HepG2 (cell line): ENCODE measurements around the gene TUT4. TPM values are rescaled to one million over a fixed set of nuclear protein-coding genes. Genes with fewer than 3 reads are reported as not detected.

Experiments
- FOXJ3 ChIP-seq: sonication (generic); formaldehyde crosslinking; IDR thresholded peaks from 2 replicates; pipeline ENCODE4 v1.4.0; 2020; ENCODE audit warnings: missing genetic modification reagents, mild to moderate bottlenecking, borderline replicate concordance
- MEIS2 ChIP-seq: sonication (generic); formaldehyde crosslinking; IDR thresholded peaks from 2 replicates; pipeline ENCODE4 v1.9.0; 2021; ENCODE audit warnings: mild to moderate bottlenecking, missing genetic modification reagents
- PHF21A ChIP-seq: sonication (generic); formaldehyde crosslinking; IDR thresholded peaks from 2 replicates; pipeline ENCODE4 v1.5.0; 2020; ENCODE audit warnings: mild to moderate bottlenecking, missing genetic modification reagents
- RARA ChIP-seq: IDR thresholded peaks from 2 replicates; pipeline ENCODE4 v1.6.1; 2016; ENCODE audit warnings: missing genetic modification reagents, missing compliant biosample characterization
- RARG ChIP-seq: sonication (generic); formaldehyde crosslinking; IDR thresholded peaks from 2 replicates; pipeline ENCODE4 v1.4.0; 2020; ENCODE audit warnings: low read depth, mild to moderate bottlenecking, missing genetic modification reagents
- ZFX ChIP-seq: sonication (generic); formaldehyde crosslinking; IDR thresholded peaks from 2 replicates; pipeline ENCODE4 v1.4.0; 2020; ENCODE audit warnings: mild to moderate bottlenecking, low read depth, missing genetic modification reagents, moderate library complexity
- ZKSCAN8 ChIP-seq: IDR thresholded peaks from 2 replicates; pipeline ENCODE4 v1.6.1; 2016; ENCODE audit warnings: borderline replicate concordance, missing genetic modification reagents, missing compliant biosample characterization
- ZNF101 ChIP-seq: sonication (generic); formaldehyde crosslinking; IDR thresholded peaks from 2 replicates; pipeline ENCODE4 v1.4.0; 2020; ENCODE audit warnings: mild to moderate bottlenecking, low read depth, missing genetic modification reagents, borderline replicate concordance
- ZNF282 ChIP-seq: fragments of 450-650 bp; IDR thresholded peaks from 2 replicates; pipeline ENCODE4 v1.6.1; 2018; ENCODE audit not compliant: partially characterized antibody
- ZNF432 ChIP-seq: sonication (generic); formaldehyde crosslinking; IDR thresholded peaks from 2 replicates; pipeline ENCODE4 v1.5.0; 2020; ENCODE audit warnings: missing genetic modification reagents, mild to moderate bottlenecking, borderline replicate concordance
- ZNF598 ChIP-seq: sonication (generic); formaldehyde crosslinking; IDR thresholded peaks from 2 replicates; pipeline ENCODE4 v1.5.1; 2020; ENCODE audit warnings: mild to moderate bottlenecking, missing genetic modification reagents, borderline replicate concordance
- ZNF768 ChIP-seq: sonication (generic); formaldehyde crosslinking; IDR thresholded peaks from 2 replicates; pipeline ENCODE4 v1.4.0; 2020; ENCODE audit warnings: missing genetic modification reagents
- polyA plus RNA-seq, 8 experiments: library from polyadenylated mRNA; depleted of rRNA in 3 of 8; stranded (reverse) in 7 of 8; unstranded in 1 of 8; fragments of >200 nt; fragmentation: Illumina TruSeq in 4 of 8; extraction: Trizol in 4 of 8; gene quantifications; 2 replicates each; pipeline versions ENCODE4 v1.2.1 to v1.2.3, GENCODE V29; 2011 to 2016; ENCODE audit warnings: low read depth in 4 of 8, missing spikeins in 1 of 8, mixed read lengths in 1 of 8; ENCODE audit not compliant: insufficient read depth in 1 of 8
- total RNA-seq, 5 experiments: library from RNA; depleted of rRNA; stranded (reverse); fragments of >200 nt; fragmentation: Illumina TruSeq; extraction: Trizol; gene quantifications; 2 replicates each; pipeline ENCODE4 v1.2.3, GENCODE V29; 2016; ENCODE audit warnings: low read depth in 1 of 5
- TF ChIP-seq, protein P1 (sequence below): sonication (generic); formaldehyde crosslinking; IDR thresholded peaks from 2 replicates; pipeline ENCODE4 v1.5.0; 2020; ENCODE audit warnings: mild to moderate bottlenecking, missing genetic modification reagents
- TF ChIP-seq, protein P2 (sequence below): sonication (generic); formaldehyde crosslinking; IDR thresholded peaks from 2 replicates; pipeline ENCODE4 v1.8.1; 2023; ENCODE audit warnings: mild to moderate bottlenecking, moderate library complexity, missing genetic modification reagents
- TF ChIP-seq, protein P3 (sequence below): IDR thresholded peaks from 2 replicates; pipeline ENCODE4 v1.6.1; 2016; ENCODE audit warnings: missing genetic modification reagents, missing compliant biosample characterization
- TF ChIP-seq, protein P4 (sequence below): sonication (generic); formaldehyde crosslinking; IDR thresholded peaks from 2 replicates; pipeline ENCODE4 v1.4.0; 2020; ENCODE audit warnings: missing genetic modification reagents
- TF ChIP-seq, protein P5 (sequence below): sonication (generic); formaldehyde crosslinking; IDR thresholded peaks from 2 replicates; pipeline ENCODE4 v1.5.0; 2020; ENCODE audit warnings: missing genetic modification reagents

TUT4 gene
- total and polyA plus RNA-seq, 2 of the 13 experiments (the other 11 are each of a cell fraction or from before 2014, with no cell fraction given), result 44.7 to 53.5 TPM

DNA sequence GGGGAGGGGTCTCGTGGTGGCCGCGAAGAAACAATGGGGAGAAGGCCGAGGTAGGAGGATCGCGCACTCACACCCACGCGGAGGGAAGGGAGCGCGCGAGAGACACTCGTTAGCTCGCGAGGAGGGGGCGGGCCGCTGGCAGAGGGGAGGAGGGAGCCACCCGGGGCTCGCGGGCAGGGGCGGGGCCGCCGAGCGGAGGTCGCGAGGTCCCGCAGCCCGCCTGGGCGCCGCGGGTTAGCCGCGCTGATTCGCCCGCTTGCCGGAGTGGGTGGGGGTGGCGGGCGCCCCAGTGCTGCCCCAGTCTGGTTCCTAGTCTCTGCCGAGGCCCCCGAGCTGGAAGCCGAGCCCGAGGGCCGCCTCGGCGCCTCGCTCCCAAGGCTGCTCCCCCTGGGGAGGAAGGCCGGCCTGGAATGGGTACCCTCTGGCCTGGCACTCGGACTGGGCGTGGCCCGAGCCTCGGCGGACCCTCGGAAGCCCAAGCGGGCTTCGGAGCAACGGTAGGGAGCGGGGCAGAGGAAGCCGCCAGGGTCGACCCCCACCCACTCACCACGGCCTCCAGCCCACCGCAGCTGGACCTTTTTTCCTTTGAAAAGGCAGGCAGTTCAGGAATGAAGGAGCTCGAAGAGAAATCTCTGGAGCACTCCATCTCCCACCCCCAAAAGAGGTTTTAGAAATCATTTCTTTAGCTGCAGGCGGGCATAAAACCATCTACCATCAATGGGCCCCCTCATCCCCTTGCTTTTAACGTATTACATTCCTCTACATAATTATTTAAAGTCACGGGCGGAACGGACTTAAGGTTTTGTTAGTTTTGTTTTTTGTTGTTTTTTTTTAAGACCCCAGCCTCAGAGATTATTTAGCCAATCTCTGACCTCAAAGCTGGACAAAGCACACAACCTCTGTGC, 722 bp upstream of the TUT4 start (continued):
- TF ChIP-seq, protein P1, sequence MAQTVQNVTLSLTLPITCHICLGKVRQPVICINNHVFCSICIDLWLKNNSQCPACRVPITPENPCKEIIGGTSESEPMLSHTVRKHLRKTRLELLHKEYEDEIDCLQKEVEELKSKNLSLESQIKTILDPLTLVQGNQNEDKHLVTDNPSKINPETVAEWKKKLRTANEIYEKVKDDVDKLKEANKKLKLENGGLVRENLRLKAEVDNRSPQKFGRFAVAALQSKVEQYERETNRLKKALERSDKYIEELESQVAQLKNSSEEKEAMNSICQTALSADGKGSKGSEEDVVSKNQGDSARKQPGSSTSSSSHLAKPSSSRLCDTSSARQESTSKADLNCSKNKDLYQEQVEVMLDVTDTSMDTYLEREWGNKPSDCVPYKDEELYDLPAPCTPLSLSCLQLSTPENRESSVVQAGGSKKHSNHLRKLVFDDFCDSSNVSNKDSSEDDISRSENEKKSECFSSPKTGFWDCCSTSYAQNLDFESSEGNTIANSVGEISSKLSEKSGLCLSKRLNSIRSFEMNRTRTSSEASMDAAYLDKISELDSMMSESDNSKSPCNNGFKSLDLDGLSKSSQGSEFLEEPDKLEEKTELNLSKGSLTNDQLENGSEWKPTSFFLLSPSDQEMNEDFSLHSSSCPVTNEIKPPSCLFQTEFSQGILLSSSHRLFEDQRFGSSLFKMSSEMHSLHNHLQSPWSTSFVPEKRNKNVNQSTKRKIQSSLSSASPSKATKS (CRISPR knock-in tag), result no peak
- TF ChIP-seq, protein P2, sequence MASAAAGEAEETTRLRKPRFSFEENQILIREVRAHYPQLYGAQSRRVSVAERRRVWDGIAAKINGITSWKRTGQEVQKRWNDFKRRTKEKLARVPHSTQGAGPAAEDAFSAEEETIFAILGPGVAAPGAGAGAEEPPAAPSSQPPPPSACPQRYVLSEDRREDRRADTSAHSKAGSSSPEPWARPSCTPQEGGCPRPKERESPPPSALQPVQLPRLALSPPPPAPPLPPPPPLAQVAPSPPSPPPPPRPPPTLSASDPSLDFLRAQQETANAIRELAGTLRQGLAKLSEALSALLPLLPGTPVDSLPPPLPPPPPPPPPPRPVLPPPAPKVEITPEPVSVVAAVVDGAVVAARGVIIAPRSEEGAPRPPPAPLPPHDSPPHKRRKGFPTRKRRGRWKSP (CRISPR knock-in tag), result no peak
- TF ChIP-seq PHF21A (CRISPR knock-in tag), result peak; percentile 48; the same call in 1 of the 2 replicates
- peak; percentile 75 for TF ChIP-seq ZNF768
- no peak for TF ChIP-seq ZNF282
- TF ChIP-seq ZFX, result peak; percentile 81
- TF ChIP-seq RARA (CRISPR knock-in tag), result no peak
- peak; percentile 41; the same call in 1 of the 2 replicates for TF ChIP-seq ZKSCAN8 (CRISPR knock-in tag)
- TF ChIP-seq MEIS2, result peak; percentile 33; the same call in 1 of the 2 replicates
- TF ChIP-seq ZNF101 (CRISPR knock-in tag), result no peak
- TF ChIP-seq, protein P3, sequence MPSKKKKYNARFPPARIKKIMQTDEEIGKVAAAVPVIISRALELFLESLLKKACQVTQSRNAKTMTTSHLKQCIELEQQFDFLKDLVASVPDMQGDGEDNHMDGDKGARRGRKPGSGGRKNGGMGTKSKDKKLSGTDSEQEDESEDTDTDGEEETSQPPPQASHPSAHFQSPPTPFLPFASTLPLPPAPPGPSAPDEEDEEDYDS (CRISPR knock-in tag), result peak; percentile 38; the same call in 1 of the 2 replicates
- no peak for TF ChIP-seq FOXJ3 (CRISPR knock-in tag)
- TF ChIP-seq, protein P4, sequence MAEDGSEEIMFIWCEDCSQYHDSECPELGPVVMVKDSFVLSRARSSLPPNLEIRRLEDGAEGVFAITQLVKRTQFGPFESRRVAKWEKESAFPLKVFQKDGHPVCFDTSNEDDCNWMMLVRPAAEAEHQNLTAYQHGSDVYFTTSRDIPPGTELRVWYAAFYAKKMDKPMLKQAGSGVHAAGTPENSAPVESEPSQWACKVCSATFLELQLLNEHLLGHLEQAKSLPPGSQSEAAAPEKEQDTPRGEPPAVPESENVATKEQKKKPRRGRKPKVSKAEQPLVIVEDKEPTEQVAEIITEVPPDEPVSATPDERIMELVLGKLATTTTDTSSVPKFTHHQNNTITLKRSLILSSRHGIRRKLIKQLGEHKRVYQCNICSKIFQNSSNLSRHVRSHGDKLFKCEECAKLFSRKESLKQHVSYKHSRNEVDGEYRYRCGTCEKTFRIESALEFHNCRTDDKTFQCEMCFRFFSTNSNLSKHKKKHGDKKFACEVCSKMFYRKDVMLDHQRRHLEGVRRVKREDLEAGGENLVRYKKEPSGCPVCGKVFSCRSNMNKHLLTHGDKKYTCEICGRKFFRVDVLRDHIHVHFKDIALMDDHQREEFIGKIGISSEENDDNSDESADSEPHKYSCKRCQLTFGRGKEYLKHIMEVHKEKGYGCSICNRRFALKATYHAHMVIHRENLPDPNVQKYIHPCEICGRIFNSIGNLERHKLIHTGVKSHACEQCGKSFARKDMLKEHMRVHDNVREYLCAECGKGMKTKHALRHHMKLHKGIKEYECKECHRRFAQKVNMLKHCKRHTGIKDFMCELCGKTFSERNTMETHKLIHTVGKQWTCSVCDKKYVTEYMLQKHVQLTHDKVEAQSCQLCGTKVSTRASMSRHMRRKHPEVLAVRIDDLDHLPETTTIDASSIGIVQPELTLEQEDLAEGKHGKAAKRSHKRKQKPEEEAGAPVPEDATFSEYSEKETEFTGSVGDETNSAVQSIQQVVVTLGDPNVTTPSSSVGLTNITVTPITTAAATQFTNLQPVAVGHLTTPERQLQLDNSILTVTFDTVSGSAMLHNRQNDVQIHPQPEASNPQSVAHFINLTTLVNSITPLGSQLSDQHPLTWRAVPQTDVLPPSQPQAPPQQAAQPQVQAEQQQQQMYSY (CRISPR knock-in tag), result 0 out of 2 replicates have a peak, but pooled peaks have one; percentile 20
- TF ChIP-seq, protein P5, sequence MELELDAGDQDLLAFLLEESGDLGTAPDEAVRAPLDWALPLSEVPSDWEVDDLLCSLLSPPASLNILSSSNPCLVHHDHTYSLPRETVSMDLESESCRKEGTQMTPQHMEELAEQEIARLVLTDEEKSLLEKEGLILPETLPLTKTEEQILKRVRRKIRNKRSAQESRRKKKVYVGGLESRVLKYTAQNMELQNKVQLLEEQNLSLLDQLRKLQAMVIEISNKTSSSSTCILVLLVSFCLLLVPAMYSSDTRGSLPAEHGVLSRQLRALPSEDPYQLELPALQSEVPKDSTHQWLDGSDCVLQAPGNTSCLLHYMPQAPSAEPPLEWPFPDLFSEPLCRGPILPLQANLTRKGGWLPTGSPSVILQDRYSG (CRISPR knock-in tag), result no peak
- no peak for TF ChIP-seq ZNF432
- 0 out of 2 replicates have a peak, but pooled peaks have one; percentile 20 for TF ChIP-seq RARG (CRISPR knock-in tag)
- peak; percentile 61; the same call in 1 of the 2 replicates for TF ChIP-seq ZNF598 (CRISPR knock-in tag)
